22Rv1 (cell line): ENCODE measurements around the gene CCDC187.

Experiments used
- ZFX ChIP-seq: fragments of 450-650 bp; IDR thresholded peaks from 2 replicates; pipeline ENCODE4 v1.6.1; 2017; ENCODE audit warnings: antibody characterized with exemption, borderline replicate concordance
- TF ChIP-seq, protein P1 (sequence below): fragments of 450-650 bp; IDR thresholded peaks from 2 replicates; pipeline ENCODE4 v1.5.1; 2017; ENCODE audit warnings: mild to moderate bottlenecking

DNA sequence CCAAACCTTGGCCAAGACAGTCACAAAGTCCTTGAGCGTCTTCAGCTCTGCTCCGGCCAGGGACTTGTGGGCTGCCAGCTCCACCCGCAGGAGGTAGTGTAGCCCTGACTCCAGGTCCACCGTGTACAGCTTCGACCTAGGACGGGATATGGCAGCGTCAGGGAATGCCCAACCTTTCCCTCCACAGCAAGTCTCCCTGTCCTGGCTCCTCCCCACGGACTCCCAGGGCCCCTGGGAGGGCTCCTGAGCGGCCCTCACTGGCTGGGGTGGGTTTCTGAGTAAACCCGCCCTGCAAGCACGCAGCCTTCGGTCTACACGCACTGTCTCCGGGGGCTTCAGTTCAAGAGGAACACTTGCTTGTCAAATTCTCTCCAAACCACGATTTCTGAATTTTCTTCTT is 85.2 kb downstream of the CCDC187 start:
- TF ChIP-seq, protein P1, sequence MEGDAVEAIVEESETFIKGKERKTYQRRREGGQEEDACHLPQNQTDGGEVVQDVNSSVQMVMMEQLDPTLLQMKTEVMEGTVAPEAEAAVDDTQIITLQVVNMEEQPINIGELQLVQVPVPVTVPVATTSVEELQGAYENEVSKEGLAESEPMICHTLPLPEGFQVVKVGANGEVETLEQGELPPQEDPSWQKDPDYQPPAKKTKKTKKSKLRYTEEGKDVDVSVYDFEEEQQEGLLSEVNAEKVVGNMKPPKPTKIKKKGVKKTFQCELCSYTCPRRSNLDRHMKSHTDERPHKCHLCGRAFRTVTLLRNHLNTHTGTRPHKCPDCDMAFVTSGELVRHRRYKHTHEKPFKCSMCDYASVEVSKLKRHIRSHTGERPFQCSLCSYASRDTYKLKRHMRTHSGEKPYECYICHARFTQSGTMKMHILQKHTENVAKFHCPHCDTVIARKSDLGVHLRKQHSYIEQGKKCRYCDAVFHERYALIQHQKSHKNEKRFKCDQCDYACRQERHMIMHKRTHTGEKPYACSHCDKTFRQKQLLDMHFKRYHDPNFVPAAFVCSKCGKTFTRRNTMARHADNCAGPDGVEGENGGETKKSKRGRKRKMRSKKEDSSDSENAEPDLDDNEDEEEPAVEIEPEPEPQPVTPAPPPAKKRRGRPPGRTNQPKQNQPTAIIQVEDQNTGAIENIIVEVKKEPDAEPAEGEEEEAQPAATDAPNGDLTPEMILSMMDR, result no peak
- no peak for TF ChIP-seq ZFX
